Cardiac muscle cell (in vitro differentiated cells and primary cell): Measurements from ENCODE around the gene KLF9. TPM values are rescaled to one million over a fixed set of nuclear protein-coding genes. Genes with fewer than 3 reads are reported as not detected.

Source experiments
- DNase-seq, 2 donors: peaks; one replicate each; pipeline versions ENCODE4 v3.0.0 to v3.0.0-alpha.2; 2010 to 2017; ENCODE audit warnings: low read depth in 1 of 2, low spot score in 1 of 2
- H3K27ac ChIP-seq: fragments of 200-600 bp; sonication (generic); 2 replicates; pipeline ENCODE4 v1.5.1; 2016
- H3K27me3 ChIP-seq: fragments of 200-600 bp; sonication (generic); 2 replicates; pipeline ENCODE4 v1.6.0; 2016; ENCODE audit warnings: control low read depth
- H3K36me3 ChIP-seq: fragments of 200-600 bp; sonication (generic); 2 replicates; pipeline ENCODE4 v1.5.1; 2016; ENCODE audit warnings: control low read depth
- H3K4me1 ChIP-seq: fragments of 200-600 bp; sonication (generic); 2 replicates; pipeline ENCODE4 v1.8.1; 2017; ENCODE audit warnings: low read depth, mild to moderate bottlenecking, mixed run types
- H3K4me3 ChIP-seq: fragments of 200-600 bp; sonication (generic); 2 replicates; pipeline ENCODE4 v1.5.1; 2016; ENCODE audit warnings: mild to moderate bottlenecking
- H3K9me3 ChIP-seq: fragments of 200-600 bp; sonication (generic); 2 replicates; pipeline ENCODE4 v1.5.1; 2017; ENCODE audit warnings: low read depth, mild to moderate bottlenecking, control low read depth
- CTCF ChIP-seq: IDR thresholded peaks from 2 replicates; pipeline ENCODE4 v1.5.1; 2012; ENCODE audit warnings: low read depth, mild to moderate bottlenecking, low read length
- polyA plus RNA-seq: library from polyadenylated mRNA; unstranded; fragments of >200 nt; fragmentation: Nextera tagmentation; extraction: Ambion mirVana; gene quantifications from 2 replicates; pipeline ENCODE4 v1.2.1, GENCODE V29; 2016
- total RNA-seq: library from RNA; depleted of rRNA; stranded (reverse); fragments of >200 nt; gene quantifications from 2 replicates; pipeline ENCODE4 v1.2.3, GENCODE V29; 2016

Gene KLF9
- total and polyA plus RNA-seq, 2 experiments from 2014 or later = 0.30 TPM; not detected in 1

GRCh38 chr9:70407081-70407503 is 7.4 kb downstream of the KLF9 start:
- Histone ChIP-seq H3K36me3 (no peaks in the 10 kb centered on the region), H3K4me3 (no peak overlapping the region), H3K27me3 (peaks cover 25% of the 10 kb centered on the region), H3K9me3 (no peaks in the 10 kb centered on the region), H3K27ac (no peak overlapping the region), H3K4me1 (no peaks in the 10 kb centered on the region)
- no peak for TF ChIP-seq CTCF
- DNase-seq = peak in 1 of 2 donors; percentile 90

GRCh38 chr9:70406434-70406862 is 8.0 kb downstream of the KLF9 start:
- Histone ChIP-seq H3K27ac (no peak overlapping the region), H3K4me3 (no peak overlapping the region), H3K4me1 (no peaks in the 10 kb centered on the region), H3K9me3 (no peaks in the 10 kb centered on the region), H3K36me3 (no peaks in the 10 kb centered on the region), H3K27me3 (peaks cover 18% of the 10 kb centered on the region)
- peak in 1 of 2 donors; percentile 71 for DNase-seq
- TF ChIP-seq CTCF = peak; percentile 7

- Histone ChIP-seq H3K36me3 (no peaks in the 10 kb centered on the region), H3K27ac (no peak overlapping the region), H3K4me3 (no peak overlapping the region), H3K27me3 (peaks cover 13% of the 10 kb centered on the region), H3K4me1 (no peaks in the 10 kb centered on the region), H3K9me3 (no peaks in the 10 kb centered on the region)
- no peak for TF ChIP-seq CTCF
- DNase-seq = peak in 1 of 2 donors; percentile 40
Observed at GRCh38 chr9:70405808-70406433, 8.5 kb downstream of the KLF9 start.

GRCh38 chr9:70404261-70404660 is 10.2 kb downstream of the KLF9 start:
- DNase-seq = no peak
- Histone ChIP-seq H3K27me3 (peaks cover 9% of the 10 kb centered on the region), H3K9me3 (no peaks in the 10 kb centered on the region), H3K4me3 (no peak overlapping the region), H3K36me3 (no peaks in the 10 kb centered on the region), H3K4me1 (no peaks in the 10 kb centered on the region), H3K27ac (no peak overlapping the region)
- TF ChIP-seq CTCF = no peak

GRCh38 chr9:70403618-70404025 is 10.8 kb downstream of the KLF9 start:
- no peaks in the 10 kb centered on the region for H3K36me3 ChIP-seq
- H3K4me3 ChIP-seq = no peak overlapping the region
- no peaks in the 10 kb centered on the region for H3K9me3 ChIP-seq
- no peak for TF ChIP-seq CTCF
- H3K27me3 ChIP-seq = peaks cover 9% of the 10 kb centered on the region
- no peak overlapping the region for H3K27ac ChIP-seq
- no peaks in the 10 kb centered on the region for H3K4me1 ChIP-seq
- DNase-seq = peak in 1 of 2 donors; percentile 36
